Progenitor cell of endocrine pancreas (in vitro differentiated cells): ENCODE data around the gene CRYBA4. TPM values are rescaled to one million over a fixed set of nuclear protein-coding genes. Genes with fewer than 3 reads are reported as not detected.

ENCODE experiments used
- DNase-seq: peaks from one replicate; pipeline ENCODE4 v3.0.0; 2021; ENCODE audit warnings: low spot score; ENCODE audit not compliant: unreplicated experiment
- H3K27ac Mint-ChIP-seq: 2 replicates; pipeline ENCODE4 v1.8.0; 2021; ENCODE audit warnings: mild to moderate bottlenecking, moderate library complexity, mixed read lengths
- H3K27me3 Mint-ChIP-seq: 2 replicates; pipeline ENCODE4 v1.8.0; 2021; ENCODE audit warnings: mixed read lengths
- H3K36me3 Mint-ChIP-seq: 2 replicates; pipeline ENCODE4 v1.8.0; 2022; ENCODE audit warnings: mixed read lengths; ENCODE audit not compliant: insufficient read depth
- H3K4me1 Mint-ChIP-seq: 2 replicates; pipeline ENCODE4 v1.8.0; 2021; ENCODE audit warnings: low read depth, mixed read lengths
- H3K4me3 Mint-ChIP-seq: 2 replicates; pipeline ENCODE4 v1.8.0; 2021; ENCODE audit warnings: low read depth, mild to moderate bottlenecking, moderate library complexity, mixed read lengths
- H3K9me3 Mint-ChIP-seq: 2 replicates; pipeline ENCODE4 v1.8.0; 2021; ENCODE audit warnings: low read depth, mixed read lengths
- CTCF ChIP-seq: fragments of 200-600 bp; sonication (generic); IDR thresholded peaks from one replicate; pipeline ENCODE4 v1.5.0; 2021; ENCODE audit warnings: antibody characterized with exemption, mild to moderate bottlenecking; ENCODE audit not compliant: unreplicated experiment
- total RNA-seq: library from RNA; stranded (reverse); gene quantifications from 2 replicates; pipeline ENCODE4 v1.2.1, GENCODE V29; 2021

Gene CRYBA4
- total RNA-seq, 1 donor from 2014 or later: not detected

- Mint-ChIP-seq H3K27ac (no peak overlapping the region), H3K27me3 (peaks cover 13% of the 10 kb centered on the region), H3K9me3 (no peaks in the 10 kb centered on the region), H3K4me3 (no peak overlapping the region), H3K36me3 (no peaks in the 10 kb centered on the region), H3K4me1 (no peaks in the 10 kb centered on the region)
- no peak for DNase-seq
- no peak for TF ChIP-seq CTCF
Measured at GRCh38 chr22:26606611-26607010, 15.2 kb upstream of the CRYBA4 start.

- Mint-ChIP-seq H3K9me3 (no peaks in the 10 kb centered on the region), H3K4me3 (no peak overlapping the region), H3K36me3 (no peaks in the 10 kb centered on the region), H3K27ac (no peak overlapping the region), H3K4me1 (no peaks in the 10 kb centered on the region), H3K27me3 (peaks cover 17% of the 10 kb centered on the region)
- TF ChIP-seq CTCF: no peak
- no peak for DNase-seq
Measured at GRCh38 chr22:26608129-26608528, 13.6 kb upstream of the CRYBA4 start.

- DNase-seq: no peak
- no peak overlapping the region for H3K4me3 Mint-ChIP-seq
- H3K4me1 Mint-ChIP-seq: no peaks in the 10 kb centered on the region
- no peak overlapping the region for H3K27ac Mint-ChIP-seq
- peaks cover 28% of the 10 kb centered on the region for H3K27me3 Mint-ChIP-seq
- no peaks in the 10 kb centered on the region for H3K9me3 Mint-ChIP-seq
- no peaks in the 10 kb centered on the region for H3K36me3 Mint-ChIP-seq
- TF ChIP-seq CTCF: no peak
Measured at GRCh38 chr22:26609287-26609686, 12.5 kb upstream of the CRYBA4 start.

- Mint-ChIP-seq H3K4me3 (no peak overlapping the region), H3K4me1 (no peaks in the 10 kb centered on the region), H3K36me3 (no peaks in the 10 kb centered on the region), H3K9me3 (no peaks in the 10 kb centered on the region), H3K27ac (no peak overlapping the region), H3K27me3 (peaks cover 34% of the 10 kb centered on the region)
- no peak for TF ChIP-seq CTCF
- DNase-seq: no peak
Measured at GRCh38 chr22:26610072-26610958, 11.4 kb upstream of the CRYBA4 start.

DNA sequence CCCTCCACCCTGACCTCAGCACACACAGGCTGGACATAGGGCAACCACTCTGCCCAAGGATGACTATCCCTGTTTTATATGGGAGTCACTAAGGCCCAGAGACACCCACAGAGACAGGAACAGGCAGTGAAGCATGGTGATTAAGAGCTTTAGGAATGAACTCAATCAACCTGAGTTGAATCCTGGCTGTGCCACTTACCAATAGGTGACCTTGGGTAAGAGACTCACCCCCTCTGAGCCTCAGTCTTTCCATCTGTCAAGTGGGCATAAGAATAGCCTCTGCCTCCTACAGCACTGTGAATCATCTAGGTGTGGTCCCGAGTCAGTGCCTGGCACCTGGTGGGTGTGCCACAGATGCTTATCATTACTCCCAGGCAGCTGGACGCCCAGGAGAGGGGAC is 10.8 kb upstream of the CRYBA4 start:
- DNase-seq: no peak
- no peak for TF ChIP-seq CTCF
- no peak overlapping the region for H3K27ac Mint-ChIP-seq
- no peaks in the 10 kb centered on the region for H3K36me3 Mint-ChIP-seq
- H3K4me3 Mint-ChIP-seq: no peak overlapping the region
- no peaks in the 10 kb centered on the region for H3K9me3 Mint-ChIP-seq
- no peaks in the 10 kb centered on the region for H3K4me1 Mint-ChIP-seq
- peaks cover 39% of the 10 kb centered on the region for H3K27me3 Mint-ChIP-seq
